GM23338 (cell line): Measurements from ENCODE around the gene JAGN1. TPM values are rescaled to one million over a fixed set of nuclear protein-coding genes. Genes with fewer than 3 reads are reported as not detected.
"Not testable (repeated sequence)": the region's sequence is repeated elsewhere in the genome, so short reads cannot be mapped to it uniquely, and the experiment has no call there.

Experiments
- ATAC-seq: fragments of 200-7000 bp; cut with Tn5 transposase; 3 replicates; pipeline ENCODE4 v1.9.1; 2020
- DNase-seq: peaks from one replicate; pipeline ENCODE4 v3.0.0-alpha.2; 2015; ENCODE audit warnings: low spot score
- H2AFZ ChIP-seq: fragments of 200-600 bp; sonication (generic); 2 replicates; pipeline ENCODE4 v1.8.0; 2016; ENCODE audit warnings: antibody characterized with exemption, mild to moderate bottlenecking, moderate library complexity
- H3F3A ChIP-seq: fragments of 200-600 bp; sonication (generic); replicated peaks from 2 replicates; pipeline ENCODE4 v1.8.0; 2017; ENCODE audit warnings: antibody characterized with exemption, mixed run types, low read depth
- H3K27ac ChIP-seq: fragments of 200-600 bp; sonication (generic); 2 replicates; pipeline ENCODE4 v1.6.1; 2016; ENCODE audit warnings: low read depth
- H3K27me3 ChIP-seq: fragments of 200-600 bp; sonication (generic); 2 replicates; pipeline ENCODE4 v1.8.0; 2016; ENCODE audit warnings: mild to moderate bottlenecking, mixed run types, moderate library complexity; ENCODE audit not compliant: insufficient read depth
- H3K36me3 ChIP-seq: fragments of 200-600 bp; sonication (generic); 2 replicates; pipeline ENCODE4 v1.8.0; 2016; ENCODE audit warnings: mild to moderate bottlenecking; ENCODE audit not compliant: insufficient read depth
- H3K4me1 ChIP-seq: fragments of 200-600 bp; sonication (generic); 2 replicates; pipeline ENCODE4 v1.8.0; 2016; ENCODE audit warnings: mild to moderate bottlenecking, moderate library complexity; ENCODE audit not compliant: insufficient read depth
- H3K4me2 ChIP-seq: fragments of 200-600 bp; sonication (generic); 2 replicates; pipeline ENCODE4 v1.7.1; 2017; ENCODE audit warnings: mixed run types
- H3K4me3 ChIP-seq: fragments of 200-600 bp; sonication (generic); 2 replicates; pipeline ENCODE4 v1.6.1; 2016; ENCODE audit warnings: mixed run types
- H3K79me2 ChIP-seq: fragments of 200-600 bp; sonication (generic); replicated peaks from 2 replicates; pipeline ENCODE4 v1.8.0; 2017; ENCODE audit warnings: mild to moderate bottlenecking; ENCODE audit not compliant: insufficient read depth
- H3K9me2 ChIP-seq: fragments of 200-600 bp; sonication (generic); 2 replicates; pipeline ENCODE4 v1.8.0; 2017; ENCODE audit not compliant: insufficient read depth
- H4K20me1 ChIP-seq: fragments of 200-600 bp; sonication (generic); replicated peaks from 2 replicates; pipeline ENCODE4 v1.8.0; 2017; ENCODE audit warnings: mild to moderate bottlenecking; ENCODE audit not compliant: insufficient read depth
- H3K27ac Mint-ChIP-seq: 2 replicates; pipeline ENCODE4 v1.8.0; 2020; ENCODE audit warnings: inconsistent platforms, mild to moderate bottlenecking, moderate library complexity, mixed read lengths
- H3K27me3 Mint-ChIP-seq: 3 replicates; pipeline ENCODE4 v1.8.0; 2022; ENCODE audit warnings: low read depth, mild to moderate bottlenecking, moderate library complexity, mixed read lengths, inconsistent platforms; ENCODE audit not compliant: insufficient read depth, poor library complexity
- H3K36me3 Mint-ChIP-seq: 3 replicates; pipeline ENCODE4 v1.8.0; 2021; ENCODE audit warnings: low read depth, mild to moderate bottlenecking, inconsistent platforms, moderate library complexity, mixed read lengths
- H3K4me1 Mint-ChIP-seq: 3 replicates; pipeline ENCODE4 v1.8.0; 2020; ENCODE audit warnings: mild to moderate bottlenecking, inconsistent platforms, mixed read lengths
- H3K4me3 Mint-ChIP-seq: 3 replicates; pipeline ENCODE4 v1.8.0; 2021; ENCODE audit warnings: moderate library complexity, mild to moderate bottlenecking, inconsistent platforms, mixed read lengths
- H3K9me3 Mint-ChIP-seq: 3 replicates; pipeline ENCODE4 v1.8.0; 2020; ENCODE audit warnings: moderate library complexity, mild to moderate bottlenecking, inconsistent platforms, mixed read lengths
- CREB1 ChIP-seq: fragments of 250-450 bp; sonication (Bioruptor Pico); IDR thresholded peaks from 2 replicates; pipeline ENCODE4 v1.5.0; 2020; ENCODE audit warnings: low read depth, mild to moderate bottlenecking, moderate library complexity
- CTCF ChIP-seq, 2 experiments: fragments of 200-600 bp in 1 of 2; sonication (generic) in 1 of 2; conservative IDR thresholded peaks; 2 replicates each; pipeline versions ENCODE4 v1.5.1 to v1.6.1; 2016 to 2017; ENCODE audit warnings: antibody characterized with exemption in 2 of 2, low read depth in 2 of 2, mild to moderate bottlenecking in 2 of 2, moderate library complexity in 1 of 2
- EZH2 ChIP-seq: fragments of 200-600 bp; sonication (generic); IDR thresholded peaks from one replicate; pipeline ENCODE4 v1.8.0; 2017; ENCODE audit warnings: antibody characterized with exemption, mild to moderate bottlenecking, low read depth; ENCODE audit not compliant: unreplicated experiment
- EZH2phosphoT487 ChIP-seq: fragments of 200-600 bp; sonication (generic); IDR thresholded peaks from one replicate; pipeline ENCODE4 v1.8.1; 2018; ENCODE audit warnings: antibody characterized with exemption; ENCODE audit not compliant: unreplicated experiment
- JUNB ChIP-seq: IDR thresholded peaks from one replicate; pipeline ENCODE4 v1.6.1; 2016; ENCODE audit warnings: antibody characterized with exemption; ENCODE audit not compliant: unreplicated experiment
- NANOG ChIP-seq: IDR thresholded peaks from 2 replicates; pipeline ENCODE4 v1.6.1; 2016; ENCODE audit warnings: antibody characterized with exemption, borderline replicate concordance
- STAT1 ChIP-seq: IDR thresholded peaks from one replicate; pipeline ENCODE4 v1.6.1; 2016; ENCODE audit warnings: antibody characterized with exemption; ENCODE audit not compliant: unreplicated experiment
- ZNF331 ChIP-seq: fragments of 250-450 bp; sonication (Bioruptor Pico); IDR thresholded peaks from 2 replicates; pipeline ENCODE4 v1.5.0; 2020; ENCODE audit warnings: low read depth, mild to moderate bottlenecking, moderate library complexity
- polyA plus RNA-seq: library from polyadenylated mRNA; unstranded; fragments of >200 nt; fragmentation: Nextera tagmentation; extraction: Ambion mirVana; gene quantifications from 2 replicates; pipeline ENCODE4 v1.2.1, GENCODE V29; 2016
- total RNA-seq: library from RNA; depleted of rRNA; stranded (reverse); fragments of >200 nt; shearing (Covaris generic); gene quantifications from 2 replicates; pipeline ENCODE4 v1.2.3, GENCODE V29; 2014
- TF ChIP-seq, protein P1 (sequence below): IDR thresholded peaks from 2 replicates; pipeline ENCODE4 v1.6.1; 2016; ENCODE audit warnings: antibody characterized with exemption

JAGN1 gene
- total and polyA plus RNA-seq, 2 experiments from 2014 or later = 22.5 to 32.0 TPM

DNA sequence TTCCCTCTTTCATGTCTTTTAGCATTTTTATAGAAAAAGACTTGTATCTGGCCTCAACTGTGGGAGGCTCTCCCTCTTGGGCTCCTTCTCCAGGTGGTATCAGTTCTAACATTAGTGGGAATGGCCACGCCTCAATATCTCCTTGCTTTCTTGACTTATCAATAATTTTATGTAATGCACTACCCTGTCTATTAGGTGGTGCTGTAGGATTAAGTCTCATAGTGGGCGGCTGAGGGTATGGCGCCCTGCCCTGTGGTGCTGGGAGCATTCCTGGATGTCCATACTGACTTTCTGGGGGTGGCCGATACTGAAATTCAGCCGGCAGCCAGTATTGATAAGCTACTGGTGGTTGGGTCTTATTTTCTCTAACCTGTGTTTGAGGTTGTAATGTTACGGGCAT is 37.9 kb upstream of the JAGN1 start:
- H4K20me1 ChIP-seq = no peaks in the 10 kb centered on the region
- no peaks in the 10 kb centered on the region for H3K36me3 ChIP-seq
- no peaks in the 10 kb centered on the region; the same call in 1 of the 2 replicates for H3K4me1 ChIP-seq
- no peak overlapping the region for H3K27ac ChIP-seq
- H3K4me1 Mint-ChIP-seq = 0 out of 3 replicates have a peak, but pooled peaks cover 3% of the 10 kb centered on the region
- H3K4me2 ChIP-seq = no peak overlapping the region
- H3K4me3 Mint-ChIP-seq = no peak overlapping the region
- H3K27ac Mint-ChIP-seq = no peak overlapping the region
- no peaks in the 10 kb centered on the region for H3K79me2 ChIP-seq
- no peak for DNase-seq
- H3K27me3 ChIP-seq = no peaks in the 10 kb centered on the region
- H3K9me3 Mint-ChIP-seq = no peaks in the 10 kb centered on the region
- no peaks in the 10 kb centered on the region for H3K27me3 Mint-ChIP-seq
- H3K36me3 Mint-ChIP-seq = no peaks in the 10 kb centered on the region
- H3K4me3 ChIP-seq = no peak overlapping the region
- H3K9me2 ChIP-seq = no peaks in the 10 kb centered on the region
- 0 out of 4 replicates have a peak, but pooled peaks of 1 of the 2 experiments have one; percentile 14 for TF ChIP-seq CTCF (conservative IDR thresholded peaks at IDR 0.05; ENCODE audit: low read depth in 2 of 2)
- TF ChIP-seq, protein P1, sequence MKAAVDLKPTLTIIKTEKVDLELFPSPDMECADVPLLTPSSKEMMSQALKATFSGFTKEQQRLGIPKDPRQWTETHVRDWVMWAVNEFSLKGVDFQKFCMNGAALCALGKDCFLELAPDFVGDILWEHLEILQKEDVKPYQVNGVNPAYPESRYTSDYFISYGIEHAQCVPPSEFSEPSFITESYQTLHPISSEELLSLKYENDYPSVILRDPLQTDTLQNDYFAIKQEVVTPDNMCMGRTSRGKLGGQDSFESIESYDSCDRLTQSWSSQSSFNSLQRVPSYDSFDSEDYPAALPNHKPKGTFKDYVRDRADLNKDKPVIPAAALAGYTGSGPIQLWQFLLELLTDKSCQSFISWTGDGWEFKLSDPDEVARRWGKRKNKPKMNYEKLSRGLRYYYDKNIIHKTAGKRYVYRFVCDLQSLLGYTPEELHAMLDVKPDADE = no peak
- ATAC-seq = no peak
- H2AFZ ChIP-seq = no peak overlapping the region
- no peaks in the 10 kb centered on the region for H3F3A ChIP-seq

GRCh38 chr3:9854291-9854940 is 36.0 kb upstream of the JAGN1 start:
- H3F3A ChIP-seq, H3K27ac ChIP-seq, H3K4me1 ChIP-seq, H3K27ac Mint-ChIP-seq, H3K4me2 ChIP-seq, H3K4me3 ChIP-seq, H3K36me3 ChIP-seq, H4K20me1 ChIP-seq, H3K27me3 Mint-ChIP-seq, H3K9me3 Mint-ChIP-seq, H3K79me2 ChIP-seq, H3K36me3 Mint-ChIP-seq, H3K9me2 ChIP-seq, DNase-seq, H3K27me3 ChIP-seq, H3K4me3 Mint-ChIP-seq: not testable (repeated sequence)
- TF ChIP-seq CTCF (conservative IDR thresholded peaks at IDR 0.05; ENCODE audit: low read depth in 2 of 2) = 0 out of 4 replicates have a peak, but pooled peaks of 1 of the 2 experiments have one; percentile 1
- H3K4me1 Mint-ChIP-seq = peaks cover 14% of the 10 kb centered on the region
- H2AFZ ChIP-seq = peak overlapping the region; percentile 78
- peak; percentile 59 for ATAC-seq

- Mint-ChIP-seq H3K27me3 (peaks cover 1% of the 10 kb centered on the region), H3K36me3 (no peaks in the 10 kb centered on the region)
- TF ChIP-seq EZH2 = no peak
- TF ChIP-seq, protein P1 = no peak
- no peak for TF ChIP-seq CREB1 (CRISPR knock-in tag)
- no peak for TF ChIP-seq CTCF (conservative IDR thresholded peaks at IDR 0.05; ENCODE audit: low read depth in 2 of 2)
- TF ChIP-seq JUNB = no peak
- TF ChIP-seq ZNF331 (CRISPR knock-in tag) = no peak
- TF ChIP-seq EZH2phosphoT487 = no peak
- no peak for TF ChIP-seq STAT1
- TF ChIP-seq NANOG = no peak
Observed at GRCh38 chr3:9855594-9855993, 34.8 kb upstream of the JAGN1 start.

More at GRCh38 chr3:9855594-9855993, 34.8 kb upstream of the JAGN1 start:
- H3K4me1 Mint-ChIP-seq = peaks cover 18% of the 10 kb centered on the region
- H3K27ac Mint-ChIP-seq = no peak overlapping the region
- Histone ChIP-seq H3K36me3 (no peaks in the 10 kb centered on the region), H4K20me1 (no peaks in the 10 kb centered on the region), H3K27me3 (no peaks in the 10 kb centered on the region), H3K79me2 (no peaks in the 10 kb centered on the region), H3F3A (no peaks in the 10 kb centered on the region), H3K4me1 (no peaks in the 10 kb centered on the region; the same call in 1 of the 2 replicates), H3K4me2 (no peak overlapping the region), H2AFZ (no peak overlapping the region), H3K27ac (no peak overlapping the region), H3K9me2 (no peaks in the 10 kb centered on the region), H3K4me3 (no peak overlapping the region)
- H3K4me3 Mint-ChIP-seq = no peak overlapping the region
- ATAC-seq = no peak
- no peak for DNase-seq
- no peaks in the 10 kb centered on the region for H3K9me3 Mint-ChIP-seq
